A549 (cell line): ENCODE measurements around the gene CYP8B1. TPM values are rescaled to one million over a fixed set of nuclear protein-coding genes. Genes with fewer than 3 reads are reported as not detected.

Source experiments
- BCL3 ChIP-seq: fragments of >200 bp; sonication (Bioruptor Twin); formaldehyde crosslinking; IDR thresholded peaks from 3 replicates; pipeline ENCODE4 v1.6.1; 2016
- CBX8 ChIP-seq: fragments of 200-600 bp; sonication (generic); IDR thresholded peaks from 2 replicates; pipeline ENCODE4 v1.6.1; 2016
- CHD2 ChIP-seq: fragments of 150-350 bp; IDR thresholded peaks from 2 replicates; pipeline ENCODE4 v1.6.1; 2014; ENCODE audit warnings: low read length; ENCODE audit not compliant: partially characterized antibody
- CTCF ChIP-seq: fragments of >200 bp; sonication (Bioruptor Twin); formaldehyde crosslinking; IDR thresholded peaks from 3 replicates; pipeline ENCODE4 v1.5.1; 2016
- EHF ChIP-seq: fragments of 250-450 bp; sonication (Bioruptor Pico); IDR thresholded peaks from 2 replicates; pipeline ENCODE4 v1.5.0; 2020; ENCODE audit warnings: mild to moderate bottlenecking
- ESRRA ChIP-seq: fragments of 150-350 bp; IDR thresholded peaks from 2 replicates; pipeline ENCODE4 v1.6.1; 2014; ENCODE audit warnings: mild to moderate bottlenecking, low read length, borderline replicate concordance
- HES2 ChIP-seq: fragments of >200 bp; sonication (Bioruptor Twin); formaldehyde crosslinking; IDR thresholded peaks from 2 replicates; pipeline ENCODE4 v1.6.1; 2016
- HEYL ChIP-seq: fragments of 250-450 bp; sonication (Bioruptor Pico); IDR thresholded peaks from 2 replicates; pipeline ENCODE4 v1.8.0; 2021; ENCODE audit warnings: mild to moderate bottlenecking, moderate library complexity
- HMGXB4 ChIP-seq: fragments of 250-450 bp; sonication (Bioruptor Pico); IDR thresholded peaks from 2 replicates; pipeline ENCODE4 v1.5.0; 2021; ENCODE audit warnings: mild to moderate bottlenecking, moderate library complexity, borderline replicate concordance
- JUN ChIP-seq, 2 experiments: fragments of >200 bp; sonication (Bioruptor Twin); formaldehyde crosslinking; IDR thresholded peaks; 2 replicates in 1 of 2; 3 replicates in 1 of 2; pipeline ENCODE4 v1.6.1; 2016 to 2017
- KDM1A ChIP-seq: fragments of 200-600 bp; sonication (generic); IDR thresholded peaks from 2 replicates; pipeline ENCODE4 v1.6.1; 2016; ENCODE audit warnings: low read depth, mild to moderate bottlenecking
- KDM5A ChIP-seq: fragments of 200-600 bp; sonication (generic); IDR thresholded peaks from 2 replicates; pipeline ENCODE4 v1.6.1; 2016; ENCODE audit warnings: antibody characterized with exemption, mild to moderate bottlenecking
- MAX ChIP-seq: IDR thresholded peaks from 2 replicates; pipeline ENCODE4 v1.6.1; 2012
- MAZ ChIP-seq: fragments of 150-350 bp; IDR thresholded peaks from 2 replicates; pipeline ENCODE4 v1.6.1; 2014; ENCODE audit warnings: antibody characterized with exemption, low read depth, low read length, borderline replicate concordance
- MYC ChIP-seq: IDR thresholded peaks from 2 replicates; pipeline ENCODE4 v1.6.1; 2012; ENCODE audit warnings: mild to moderate bottlenecking, inconsistent platforms, low read length, improper control_type of control experiment, borderline replicate concordance
- NFE2L2 ChIP-seq: fragments of 150-350 bp; conservative IDR thresholded peaks from 2 replicates; pipeline ENCODE4 v1.6.1; 2014; ENCODE audit warnings: low read length
- NPAS2 ChIP-seq: fragments of 250-450 bp; sonication (Bioruptor Pico); IDR thresholded peaks from 2 replicates; pipeline ENCODE4 v1.8.0; 2022; ENCODE audit warnings: mild to moderate bottlenecking, moderate library complexity, borderline replicate concordance
- PBX3 ChIP-seq: IDR thresholded peaks from 2 replicates; pipeline ENCODE4 v1.6.1; 2012
- PHF8 ChIP-seq: fragments of 200-600 bp; sonication (generic); IDR thresholded peaks from 2 replicates; pipeline ENCODE4 v1.6.1; 2016; ENCODE audit warnings: low read depth, mild to moderate bottlenecking, antibody characterized with exemption, moderate library complexity, borderline replicate concordance
- POLR2A ChIP-seq: IDR thresholded peaks from 2 replicates; pipeline ENCODE4 v1.6.1; 2012; ENCODE audit warnings: mild to moderate bottlenecking, low read length
- POLR2AphosphoS2 ChIP-seq: conservative IDR thresholded peaks from 2 replicates; pipeline ENCODE4 v1.6.1; 2012; ENCODE audit warnings: low read length, improper control_type of control experiment, inconsistent platforms
- RAD21 ChIP-seq, 2 experiments: fragments of >200 bp in 1 of 2; sonication (Bioruptor Twin) in 1 of 2; formaldehyde crosslinking in 1 of 2; IDR thresholded peaks in 1 of 2; conservative IDR thresholded peaks in 1 of 2; 2 replicates in 1 of 2; 3 replicates in 1 of 2; pipeline ENCODE4 v1.6.1; 2012 to 2018; ENCODE audit warnings: inconsistent platforms in 1 of 2
- RARB ChIP-seq: fragments of 250-450 bp; sonication (Bioruptor Pico); IDR thresholded peaks from 2 replicates; pipeline ENCODE4 v1.8.0; 2021; ENCODE audit warnings: mild to moderate bottlenecking, moderate library complexity
- RFX5 ChIP-seq: fragments of 450-650 bp; IDR thresholded peaks from 2 replicates; pipeline ENCODE4 v1.7.1; 2014; ENCODE audit warnings: antibody characterized with exemption, mild to moderate bottlenecking, moderate library complexity
- SMC3 ChIP-seq: fragments of >200 bp; sonication (Bioruptor Twin); formaldehyde crosslinking; IDR thresholded peaks from 3 replicates; pipeline ENCODE4 v1.6.1; 2018; ENCODE audit warnings: inconsistent platforms
- TP53 ChIP-seq: fragments of 250-450 bp; sonication (Bioruptor Pico); IDR thresholded peaks from 2 replicates; pipeline ENCODE4 v1.5.0; 2021; ENCODE audit warnings: mild to moderate bottlenecking, moderate library complexity
- ZC3H11A ChIP-seq: fragments of 450-650 bp; IDR thresholded peaks from 2 replicates; pipeline ENCODE4 v1.6.1; 2014; ENCODE audit warnings: antibody characterized with exemption, mild to moderate bottlenecking
- polyA plus RNA-seq, 4 experiments: library from polyadenylated mRNA; depleted of rRNA in 3 of 4; stranded (reverse); fragments of >200 nt; fragmentation: RNase III in 1 of 4; extraction: RNeasy Plus Mini Kit Qiagen cat#74134 plus additional on column Dnase treatment in 1 of 4; gene quantifications; 2 replicates in 3 of 4; 3 replicates in 1 of 4; pipeline ENCODE4 v1.2.3, GENCODE V29; 2011 to 2017

Gene CYP8B1
- polyA plus RNA-seq, 2 of the 4 experiments (the other 2 are of a cell fraction): not detected

- TF ChIP-seq EHF (no peak), HEYL (CRISPR knock-in tag) (no peak), KDM5A (no peak), CTCF (peak; percentile 67), KDM1A (no peak), ESRRA (no peak), MAZ (no peak), SMC3 (peak; percentile 70), ZC3H11A (no peak), MYC (no peak), POLR2AphosphoS2 (no peak), CHD2 (no peak), RARB (CRISPR knock-in tag) (no peak), NPAS2 (no peak), PBX3 (no peak), MAX (no peak; the same call in 1 of the 2 replicates), POLR2A (peak; percentile 25; the same call in 1 of the 2 replicates), RFX5 (no peak), NFE2L2 (no peak), RAD21 (conservative IDR thresholded peaks at IDR 0.05 in 1 of 2, IDR thresholded peaks at IDR 0.05 in 1 of 2) (peak; percentile 77 to 83), PHF8 (peak; percentile 11; the same call in 1 of the 2 replicates), TP53 (CRISPR knock-in tag) (no peak), CBX8 (no peak), HMGXB4 (no peak), JUN (IDR thresholded peaks at IDR 0.05) (peak in 1 of 2 experiments; percentile 34; a peak in 1 of 5 replicates), BCL3 (no peak), HES2 (no peak)
- TF ChIP-seq, all 56 proteins: peak for 7
Measured at GRCh38 chr3:42880601-42881451, 5.1 kb upstream of the CYP8B1 start (continued).
